AG04449 (cell line): ENCODE data around the gene PLXNC1.

Source experiments
- CTCF ChIA-PET: fragments of 350-600 bp; formaldehyde crosslinking; extraction: SDS; loops from one replicate; lab custom pipeline; 2021; ENCODE audit warnings: antibody characterized with exemption; lab: Yijun Ruan, JAX
- POLR2A ChIA-PET: fragments of 400-600, 350-600 bp; formaldehyde crosslinking; extraction: SDS; loops from one replicate; lab custom pipeline; 2020; ENCODE audit warnings: antibody characterized with exemption, inconsistent platforms; lab: Yijun Ruan, JAX
- DNase-seq: peaks from one replicate; pipeline ENCODE4 v3.0.0-alpha.2; 2010; ENCODE audit warnings: low read depth, low spot score
- H3K4me3 ChIP-seq: 2 replicates; pipeline ENCODE4 v1.5.1; 2011; ENCODE audit warnings: low read depth, mild to moderate bottlenecking, control low read depth, low read length
- TF ChIP-seq, protein P1 (sequence below): IDR thresholded peaks from one replicate; pipeline ENCODE4 v1.5.1; 2011; ENCODE audit warnings: mild to moderate bottlenecking, moderate library complexity, low read length, control low read depth, inconsistent platforms; ENCODE audit not compliant: insufficient read depth; ENCODE audit errors: missing control alignments

The PLXNC1 gene

DNA sequence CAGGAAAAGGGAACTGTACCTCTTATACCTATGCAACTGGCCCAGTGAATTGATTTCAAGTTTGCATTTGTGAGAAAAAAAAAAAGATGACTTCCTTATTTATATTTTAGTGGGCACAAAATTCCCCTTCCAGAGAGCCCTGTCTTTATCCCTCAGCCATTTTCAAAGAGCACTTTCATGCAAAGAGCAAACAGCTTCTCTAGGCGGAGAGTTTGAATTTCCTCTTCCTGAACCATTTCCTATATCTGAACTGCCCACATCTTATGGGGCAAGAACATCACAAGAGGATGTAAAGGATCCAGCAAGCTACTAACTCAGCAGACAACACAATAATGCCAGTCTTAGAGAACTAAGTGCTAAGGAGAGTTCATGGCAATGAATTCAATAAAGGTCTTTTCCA lies 22.3 kb upstream of the PLXNC1 start:
- CTCF ChIA-PET, result interaction anchor here (1.2 kb wide), 1 partner anchor 290 kb away, joined by 3 read pairs; no protein-coding TSS in a partner anchor
- no peak for DNase-seq
- no peak overlapping the region for H3K4me3 ChIP-seq

DNA sequence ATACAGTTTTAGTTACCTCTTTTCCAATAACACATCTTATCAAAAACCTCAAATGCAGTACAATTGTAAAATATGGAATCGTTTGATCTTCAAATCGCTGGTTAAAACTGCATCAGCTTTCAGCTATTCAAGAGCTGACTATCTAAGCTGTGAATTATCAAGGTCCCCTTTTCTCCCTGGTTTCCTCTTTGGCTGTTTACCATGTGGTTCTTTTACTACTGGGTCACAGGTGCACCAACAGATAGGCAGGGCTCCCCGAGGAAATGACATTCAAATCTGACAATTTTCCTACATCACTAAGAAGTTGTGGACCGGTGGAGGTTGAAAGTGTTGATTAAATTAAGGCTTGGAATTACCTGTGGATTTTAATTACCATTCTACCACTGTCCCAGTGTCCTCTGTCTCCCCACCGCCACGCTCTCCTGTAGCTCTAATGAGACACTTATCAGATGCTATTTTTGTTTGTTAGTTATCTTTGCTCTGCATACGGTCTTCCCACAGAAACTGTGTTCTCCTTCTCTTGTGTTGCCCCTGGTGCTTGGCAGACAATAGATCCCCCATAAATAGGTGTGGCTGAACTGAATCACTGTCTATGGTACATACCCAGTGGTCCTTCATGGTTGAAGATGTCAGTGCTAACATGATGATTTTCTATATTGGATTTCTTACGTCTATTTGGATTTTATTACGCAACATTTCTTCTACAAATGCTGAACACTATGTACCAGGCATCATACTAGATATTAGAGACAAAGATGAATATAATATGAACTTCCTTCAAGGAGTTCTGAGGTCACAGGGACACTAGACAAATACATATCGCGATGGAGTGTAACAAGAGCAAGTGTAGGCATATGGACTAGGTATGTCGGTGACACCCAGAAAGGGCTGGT lies 20.9 kb upstream of the PLXNC1 start:
- no peak for DNase-seq
- CTCF ChIA-PET, result no interaction called here
- TF ChIP-seq, protein P1, sequence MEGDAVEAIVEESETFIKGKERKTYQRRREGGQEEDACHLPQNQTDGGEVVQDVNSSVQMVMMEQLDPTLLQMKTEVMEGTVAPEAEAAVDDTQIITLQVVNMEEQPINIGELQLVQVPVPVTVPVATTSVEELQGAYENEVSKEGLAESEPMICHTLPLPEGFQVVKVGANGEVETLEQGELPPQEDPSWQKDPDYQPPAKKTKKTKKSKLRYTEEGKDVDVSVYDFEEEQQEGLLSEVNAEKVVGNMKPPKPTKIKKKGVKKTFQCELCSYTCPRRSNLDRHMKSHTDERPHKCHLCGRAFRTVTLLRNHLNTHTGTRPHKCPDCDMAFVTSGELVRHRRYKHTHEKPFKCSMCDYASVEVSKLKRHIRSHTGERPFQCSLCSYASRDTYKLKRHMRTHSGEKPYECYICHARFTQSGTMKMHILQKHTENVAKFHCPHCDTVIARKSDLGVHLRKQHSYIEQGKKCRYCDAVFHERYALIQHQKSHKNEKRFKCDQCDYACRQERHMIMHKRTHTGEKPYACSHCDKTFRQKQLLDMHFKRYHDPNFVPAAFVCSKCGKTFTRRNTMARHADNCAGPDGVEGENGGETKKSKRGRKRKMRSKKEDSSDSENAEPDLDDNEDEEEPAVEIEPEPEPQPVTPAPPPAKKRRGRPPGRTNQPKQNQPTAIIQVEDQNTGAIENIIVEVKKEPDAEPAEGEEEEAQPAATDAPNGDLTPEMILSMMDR, result no peak
- H3K4me3 ChIP-seq, result no peak overlapping the region
- POLR2A ChIA-PET, result no interaction called here

More for the DNA sequence above, 22.3 kb upstream of the PLXNC1 start:
- TF ChIP-seq, protein P1, result no peak
- POLR2A ChIA-PET, result no interaction called here

DNA sequence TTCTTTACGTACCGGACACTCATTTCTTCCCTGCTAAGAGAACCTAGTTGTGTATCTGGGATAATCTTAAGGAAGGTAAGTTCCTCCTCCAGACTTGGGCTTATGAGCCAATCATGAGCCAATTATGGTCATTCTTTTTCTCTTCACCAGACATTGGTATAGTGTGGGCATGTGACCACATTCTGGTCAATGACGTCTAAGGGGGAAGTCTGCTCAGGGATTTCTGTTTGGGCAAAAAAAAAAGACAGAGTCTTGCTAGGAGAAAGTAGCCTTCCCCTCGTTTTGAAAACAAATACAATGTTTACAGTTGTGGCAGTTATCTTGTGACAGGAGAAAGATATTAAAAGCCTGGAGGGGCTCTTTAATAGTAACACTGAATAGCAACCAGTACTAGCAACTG lies 20.1 kb upstream of the PLXNC1 start:
- ChIA-PET CTCF (interaction anchor here (1.0 kb wide), 1 partner anchor 402 kb away, joined by 3 read pairs; no protein-coding TSS in a partner anchor), POLR2A (no interaction called here)
- TF ChIP-seq, protein P1, result no peak
- DNase-seq, result no peak
- no peak overlapping the region for H3K4me3 ChIP-seq

DNA sequence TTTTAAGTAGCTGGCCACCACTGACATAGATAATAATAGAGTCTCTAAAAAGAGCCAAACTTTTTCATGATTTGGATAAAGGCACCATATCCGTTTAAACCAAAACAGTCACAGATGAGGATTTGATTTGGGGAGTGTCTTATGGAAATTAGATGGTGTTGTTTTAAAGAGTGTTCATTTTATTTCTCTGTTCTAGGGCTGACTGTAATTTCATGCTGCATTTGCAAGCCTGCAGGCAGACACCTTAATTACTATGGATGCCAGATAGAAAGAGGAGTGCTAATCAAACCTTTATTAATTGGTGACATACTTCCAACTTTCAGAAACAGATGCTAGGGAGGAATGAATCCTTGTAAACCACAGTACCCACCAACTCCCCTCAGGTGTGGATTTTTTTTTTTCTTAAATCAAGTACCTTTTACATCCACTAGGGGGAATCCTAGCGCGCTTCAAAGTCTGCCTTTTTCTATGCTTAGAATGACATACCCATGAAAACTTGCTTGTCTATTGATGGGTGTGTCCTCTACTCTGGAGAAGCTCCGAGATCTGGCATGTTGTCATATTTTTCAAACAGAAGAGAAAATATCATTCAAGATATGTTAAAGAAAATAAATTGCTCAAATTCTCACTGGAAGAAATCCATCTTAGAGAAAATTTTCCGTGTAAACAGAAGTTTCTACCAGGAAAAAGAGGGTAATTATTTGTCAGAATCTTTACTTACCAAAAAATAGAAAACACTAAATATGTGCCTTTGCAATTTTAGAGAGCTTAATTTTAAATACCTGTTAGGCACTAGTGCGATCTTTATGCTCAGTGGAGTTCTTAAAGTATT lies 14.2 kb upstream of the PLXNC1 start:
- ChIA-PET POLR2A (interaction anchor here (0.6 kb wide), 1 partner anchor 666 kb away, joined by 4 read pairs; no protein-coding TSS in a partner anchor), CTCF (interaction anchor here (0.6 to 6.0 kb wide), 32 partner anchors 9 to 1202 kb away, joined by 3 to 53 read pairs (median 5); no protein-coding TSS in a partner anchor)
- TF ChIP-seq, protein P1, result peak; percentile 52

DNA sequence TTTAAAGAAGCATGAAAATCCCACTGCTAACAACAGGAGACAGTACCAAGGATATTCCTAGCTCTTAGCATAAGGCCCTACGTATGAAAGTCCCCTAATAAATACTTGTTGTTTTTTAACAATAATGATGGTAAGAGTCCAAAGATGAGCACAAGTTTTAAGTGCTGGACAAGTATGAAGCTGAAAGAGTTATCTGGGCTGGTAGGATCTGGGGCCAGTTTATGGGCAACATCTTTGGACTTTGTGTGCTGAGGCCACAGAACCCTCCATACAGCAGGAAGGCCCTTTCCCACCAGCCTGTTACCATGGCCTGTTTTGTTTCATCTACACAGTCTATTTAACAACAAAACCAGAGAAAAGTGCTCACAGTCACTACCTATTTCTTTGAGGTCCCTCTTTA lies 12.5 kb upstream of the PLXNC1 start:
- CTCF ChIA-PET, result interaction anchor here (0.8 to 6.0 kb wide), 8 partner anchors 10 to 399 kb away, joined by 3 to 53 read pairs (median 8); partner anchors contain the start of gene CEP83
- TF ChIP-seq, protein P1, result no peak
- no peak for DNase-seq
- POLR2A ChIA-PET, result no interaction called here
- no peak overlapping the region for H3K4me3 ChIP-seq

More for the DNA sequence above, 14.2 kb upstream of the PLXNC1 start:
- H3K4me3 ChIP-seq, result no peak overlapping the region
- DNase-seq, result peak; percentile 3
